Liver (tissue), 9 donors: ENCODE measurements around the gene ZNF808. TPM values are rescaled to one million over a fixed set of nuclear protein-coding genes. Genes with fewer than 3 reads are reported as not detected.

ENCODE experiments used
- DNase-seq: peaks from one replicate; pipeline ENCODE4 v3.0.0-alpha.2; 2017; ENCODE audit warnings: low spot score
- H3K27ac ChIP-seq, 2 donors: one replicate each; pipeline ENCODE4 v1.7.0; 2013; ENCODE audit warnings: inconsistent platforms in 2 of 2, low read length in 2 of 2, control low read depth in 1 of 2, low read depth in 1 of 2, mild to moderate bottlenecking in 1 of 2
- H3K27me3 ChIP-seq, 4 donors: one replicate each; pipeline versions ENCODE4 v1.6.1 to v1.7.0; 2013; ENCODE audit warnings: low read length in 3 of 4, inconsistent platforms in 1 of 4, mild to moderate bottlenecking in 1 of 4, moderate library complexity in 1 of 4; ENCODE audit not compliant: control insufficient read depth in 4 of 4, insufficient read depth in 4 of 4
- H3K36me3 ChIP-seq, 4 donors: one replicate each; pipeline versions ENCODE4 v1.6.1 to v1.7.0; 2013; ENCODE audit warnings: low read length in 3 of 4, mild to moderate bottlenecking in 3 of 4, low read depth in 1 of 4, moderate library complexity in 1 of 4; ENCODE audit not compliant: control insufficient read depth in 4 of 4, insufficient read depth in 3 of 4
- H3K4me1 ChIP-seq, 4 donors: one replicate each; pipeline versions ENCODE4 v1.6.1 to v1.7.0; 2013; ENCODE audit warnings: low read length in 3 of 4, mild to moderate bottlenecking in 3 of 4, moderate library complexity in 1 of 4; ENCODE audit not compliant: control insufficient read depth in 4 of 4, insufficient read depth in 4 of 4
- H3K4me3 ChIP-seq, 3 donors: one replicate each; pipeline versions ENCODE4 v1.6.1 to v1.7.0; 2013; ENCODE audit warnings: low read length in 3 of 3, control low read depth in 1 of 3, low read depth in 1 of 3, mild to moderate bottlenecking in 1 of 3
- H3K9ac ChIP-seq, 2 donors: one replicate each; pipeline ENCODE4 v1.7.0; 2013; ENCODE audit warnings: low read length in 2 of 2, mild to moderate bottlenecking in 2 of 2, moderate library complexity in 2 of 2, control low read depth in 1 of 2, low read depth in 1 of 2
- H3K9me3 ChIP-seq, 4 donors: one replicate each; pipeline versions ENCODE4 v1.6.1 to v1.7.0; 2013; ENCODE audit warnings: low read length in 3 of 4; ENCODE audit not compliant: control insufficient read depth in 4 of 4
- ATF3 ChIP-seq: IDR thresholded peaks from 2 replicates; pipeline ENCODE4 v1.6.1; 2016; ENCODE audit warnings: antibody characterized with exemption
- CTCF ChIP-seq: fragments of 150-350 bp; IDR thresholded peaks from 2 replicates; pipeline ENCODE4 v1.5.1; 2017; ENCODE audit warnings: improper control_type of control experiment, low read depth, low read length; ENCODE audit not compliant: missing input control
- EGR1 ChIP-seq, 2 donors: IDR thresholded peaks; 2 replicates each; pipeline ENCODE4 v1.6.1; 2016 to 2018; ENCODE audit warnings: antibody characterized with exemption in 2 of 2, low read depth in 2 of 2
- FOXA1 ChIP-seq: IDR thresholded peaks from 2 replicates; pipeline ENCODE4 v1.6.1; 2016; ENCODE audit warnings: antibody characterized with exemption
- FOXA2 ChIP-seq: IDR thresholded peaks from 2 replicates; pipeline ENCODE4 v1.6.1; 2016; ENCODE audit warnings: antibody characterized with exemption
- GABPA ChIP-seq, 2 donors: IDR thresholded peaks in 1 of 2; conservative IDR thresholded peaks in 1 of 2; 2 replicates each; pipeline ENCODE4 v1.6.1; 2016; ENCODE audit warnings: antibody characterized with exemption in 2 of 2, mild to moderate bottlenecking in 1 of 2, moderate library complexity in 1 of 2
- HNF4A ChIP-seq, 2 donors: conservative IDR thresholded peaks; 2 replicates each; pipeline ENCODE4 v1.6.1; 2016; ENCODE audit warnings: antibody characterized with exemption in 2 of 2, mild to moderate bottlenecking in 2 of 2
- HNF4G ChIP-seq: IDR thresholded peaks from 2 replicates; pipeline ENCODE4 v1.6.1; 2016; ENCODE audit warnings: antibody characterized with exemption
- JUND ChIP-seq, 2 donors: IDR thresholded peaks; 2 replicates each; pipeline ENCODE4 v1.6.1; 2016; ENCODE audit warnings: antibody characterized with exemption in 2 of 2
- MAX ChIP-seq: IDR thresholded peaks from 2 replicates; pipeline ENCODE4 v1.6.1; 2016; ENCODE audit warnings: antibody characterized with exemption
- NR2F2 ChIP-seq: IDR thresholded peaks from 2 replicates; pipeline ENCODE4 v1.6.1; 2016; ENCODE audit warnings: antibody characterized with exemption
- RAD21 ChIP-seq, 2 donors: IDR thresholded peaks; 2 replicates each; pipeline ENCODE4 v1.6.1; 2016; ENCODE audit warnings: antibody characterized with exemption in 2 of 2, mild to moderate bottlenecking in 2 of 2
- REST ChIP-seq: IDR thresholded peaks from 2 replicates; pipeline ENCODE4 v1.6.1; 2016; ENCODE audit warnings: antibody characterized with exemption, mild to moderate bottlenecking
- RXRA ChIP-seq, 2 donors: IDR thresholded peaks; 2 replicates each; pipeline ENCODE4 v1.6.1; 2017 to 2018; ENCODE audit warnings: antibody characterized with exemption in 2 of 2, mild to moderate bottlenecking in 1 of 2
- SP1 ChIP-seq: IDR thresholded peaks from 2 replicates; pipeline ENCODE4 v1.6.1; 2018; ENCODE audit warnings: antibody characterized with exemption, mild to moderate bottlenecking
- TAF1 ChIP-seq: conservative IDR thresholded peaks from 2 replicates; pipeline ENCODE4 v1.6.1; 2016; ENCODE audit warnings: antibody characterized with exemption, mild to moderate bottlenecking
- YY1 ChIP-seq: IDR thresholded peaks from 2 replicates; pipeline ENCODE4 v1.6.1; 2016; ENCODE audit warnings: antibody characterized with exemption, mild to moderate bottlenecking
- ZBTB33 ChIP-seq: IDR thresholded peaks from 2 replicates; pipeline ENCODE4 v1.6.1; 2016; ENCODE audit warnings: antibody characterized with exemption
- WGBS: extraction: QIAGEN DNeasy Blood & Tissue Kit; methylation state at CpG from one replicate; pipeline ENCODE4 v1.1.7; 2013; 5-methylcytosine and 5-hydroxymethylcytosine counted together
- polyA plus RNA-seq, 2 donors: library from polyadenylated mRNA; stranded (reverse) in 1 of 2; unstranded in 1 of 2; fragments of 200-250 nt in 1 of 2; fragments of >200 nt in 1 of 2; fragmentation: Nextera tagmentation in 1 of 2; extraction: Ambion mirVana in 1 of 2; gene quantifications; one replicate each; pipeline versions ENCODE4 v1.2.1 to v1.2.3, GENCODE V29; 2013 to 2015
- total RNA-seq, 2 donors: library from RNA; depleted of rRNA; stranded (reverse); fragments of >200 nt; gene quantifications; one replicate each; pipeline ENCODE4 v1.2.3, GENCODE V29; 2014
- donor health status: healthy.
- donor health status: healthy.
- donor health status: healthy.
- donor health status: healthy.
- donor health status: healthy.

The ZNF808 gene
- total and polyA plus RNA-seq, 4 donors = 0.88 to 9.4 (median 5.2) TPM

- no peak overlapping the region for H3K27ac ChIP-seq
- TF ChIP-seq CTCF (no peak), HNF4G (no peak), HNF4A (conservative IDR thresholded peaks at IDR 0.05) (no peak), NR2F2 (no peak), GABPA (IDR thresholded peaks at IDR 0.05 in 1 of 2, conservative IDR thresholded peaks at IDR 0.05 in 1 of 2) (no peak), FOXA2 (no peak), ZBTB33 (no peak), JUND (IDR thresholded peaks at IDR 0.05) (no peak), YY1 (no peak), TAF1 (no peak), EGR1 (IDR thresholded peaks at IDR 0.05; ENCODE audit: low read depth in 2 of 2) (no peak), RAD21 (IDR thresholded peaks at IDR 0.05) (no peak), ATF3 (no peak), FOXA1 (no peak), RXRA (IDR thresholded peaks at IDR 0.05) (no peak), REST (no peak), SP1 (no peak), MAX (no peak)
- H3K36me3 ChIP-seq = no peaks in the 10 kb centered on the region
- H3K4me1 ChIP-seq = no peaks in the 10 kb centered on the region
- H3K9me3 ChIP-seq = peaks cover 7 to 14% (median 11%) of the 10 kb centered on the region in 4 donors
- DNase-seq = no peak
- WGBS = 86% methylated on average over 5 of the region's 5 CpGs
- H3K4me3 ChIP-seq = peak overlapping the region in 1 of 3 donors; percentile 22
- H3K27me3 ChIP-seq = no peaks in the 10 kb centered on the region
- H3K9ac ChIP-seq = no peak overlapping the region
Measured at GRCh38 chr19:52507266-52507665, 20.2 kb upstream of the ZNF808 start.
